GM19438 (cell line): ENCODE data around the gene ZSCAN10.
"Not testable (repeated sequence)": the region's sequence is repeated elsewhere in the genome, so short reads cannot be mapped to it uniquely, and the experiment has no call there.

Experiments used
- ATAC-seq: cut with Tn5 transposase; IDR thresholded peaks from one replicate; pipeline ENCODE4 v1.9.1; 2021; ENCODE audit warnings: low read depth; ENCODE audit not compliant: unreplicated experiment

The ZSCAN10 gene

GRCh38 chr16:3086596-3087242, 12.4 kb downstream of the ZSCAN10 start:
- no peak for ATAC-seq

- ATAC-seq: no peak
Measured at GRCh38 chr16:3085868-3086595, 13.1 kb downstream of the ZSCAN10 start.

- no peak for ATAC-seq
Measured at GRCh38 chr16:3084969-3085670, 14.0 kb downstream of the ZSCAN10 start.

DNA sequence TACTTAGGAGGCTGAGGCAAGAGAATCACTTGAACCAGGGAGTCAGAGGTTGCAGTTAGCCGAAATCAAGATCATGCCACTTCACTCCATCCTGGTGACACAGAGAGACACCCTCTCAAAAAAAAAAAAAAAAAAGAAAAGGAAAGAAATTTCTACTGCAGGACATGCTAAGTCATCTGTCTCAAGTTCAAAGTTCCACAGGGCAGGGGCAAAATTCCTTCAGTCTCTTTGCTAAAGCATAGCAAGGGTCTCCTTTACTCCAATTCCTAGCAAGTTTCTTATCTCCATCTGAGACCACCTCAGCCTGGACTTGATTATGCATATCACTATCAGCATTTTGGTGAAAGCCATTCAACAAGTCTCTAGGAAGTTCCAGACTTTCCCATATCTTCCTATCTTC, 14.6 kb downstream of the ZSCAN10 start:
- ATAC-seq: no peak

GRCh38 chr16:3083408-3083807, 15.7 kb downstream of the ZSCAN10 start:
- not testable (repeated sequence) for ATAC-seq

- ATAC-seq: not testable (repeated sequence)
Measured at GRCh38 chr16:3081957-3082356, 17.1 kb downstream of the ZSCAN10 start.

- ATAC-seq: no peak
Measured at GRCh38 chr16:3080024-3080423, 19.1 kb downstream of the ZSCAN10 start.

- no peak for ATAC-seq
Measured at GRCh38 chr16:3076577-3076976, 22.5 kb downstream of the ZSCAN10 start.

GRCh38 chr16:3075946-3076345, 23.1 kb downstream of the ZSCAN10 start:
- ATAC-seq: not testable (repeated sequence)

DNA sequence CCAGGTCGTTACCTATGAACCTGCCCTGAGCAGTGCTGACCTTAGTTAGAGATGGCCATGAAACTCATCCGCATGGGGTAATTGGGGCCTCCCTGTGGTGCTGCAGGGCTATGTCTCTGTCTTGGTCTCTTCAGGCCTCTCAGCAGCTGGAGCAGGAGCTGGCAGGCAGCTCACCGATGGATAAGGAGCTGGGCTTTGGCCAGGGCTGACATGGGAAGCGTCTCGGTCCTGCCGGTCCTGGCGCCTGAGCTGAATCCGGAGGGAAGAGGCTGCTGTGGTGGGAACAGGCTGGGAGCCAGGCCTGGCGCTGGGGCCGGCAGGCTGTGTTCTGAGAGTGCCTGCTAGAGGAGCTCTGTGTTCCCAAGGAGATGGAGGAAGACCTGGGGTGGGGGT, 23.6 kb downstream of the ZSCAN10 start:
- ATAC-seq: no peak

DNA sequence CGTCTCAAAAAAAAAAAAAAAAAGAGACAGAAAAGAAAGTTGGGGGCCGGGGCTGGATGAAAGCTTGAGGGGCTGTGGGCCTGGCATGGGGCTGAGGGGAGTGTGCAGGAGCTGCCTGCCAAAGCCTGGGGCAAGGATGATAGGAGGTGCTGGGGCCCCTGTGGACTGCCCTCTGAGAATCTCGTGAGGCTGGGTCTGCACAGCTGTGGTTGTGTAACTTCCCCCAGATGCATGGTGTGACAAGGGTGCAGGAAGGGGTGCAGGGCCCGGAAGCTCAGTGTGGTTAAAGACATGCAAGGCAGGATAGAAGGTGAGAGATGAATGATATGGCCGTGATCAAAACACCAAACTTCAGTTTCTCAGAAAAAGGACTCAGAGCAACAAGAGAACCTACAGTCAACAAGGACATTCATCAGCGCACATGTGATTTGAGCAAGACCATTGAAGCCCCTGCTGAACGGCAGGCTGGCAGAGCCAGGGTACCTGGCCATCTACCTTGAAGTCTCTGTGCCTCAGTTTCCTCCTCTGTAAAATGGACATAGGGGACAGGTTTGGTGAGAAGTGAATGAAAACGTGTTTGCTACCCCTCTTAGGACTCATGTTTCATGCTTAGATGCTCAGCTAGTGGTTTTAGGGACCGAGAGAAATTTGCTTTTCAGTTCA, 24.1 kb downstream of the ZSCAN10 start:
- ATAC-seq: peak; percentile 64

DNA sequence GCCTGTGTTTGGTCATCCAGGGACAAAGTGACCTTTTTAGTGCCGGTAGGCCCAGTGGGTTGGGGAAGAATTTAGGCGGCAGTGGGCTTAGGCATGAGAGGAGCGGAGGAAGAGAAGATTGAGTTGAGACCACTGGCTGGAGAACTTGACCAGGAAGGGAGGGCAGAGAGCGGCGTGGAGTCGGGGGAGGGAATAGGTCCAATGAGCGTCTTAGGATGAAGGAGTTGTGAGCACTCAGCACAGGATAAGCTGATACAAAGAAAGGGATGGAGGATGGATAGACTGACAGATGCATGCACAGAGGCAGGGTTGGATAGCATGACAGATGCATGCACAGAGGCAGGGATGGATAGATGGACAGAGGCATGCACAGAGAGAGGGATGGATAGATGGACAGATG, 25.6 kb downstream of the ZSCAN10 start:
- ATAC-seq: no peak

DNA sequence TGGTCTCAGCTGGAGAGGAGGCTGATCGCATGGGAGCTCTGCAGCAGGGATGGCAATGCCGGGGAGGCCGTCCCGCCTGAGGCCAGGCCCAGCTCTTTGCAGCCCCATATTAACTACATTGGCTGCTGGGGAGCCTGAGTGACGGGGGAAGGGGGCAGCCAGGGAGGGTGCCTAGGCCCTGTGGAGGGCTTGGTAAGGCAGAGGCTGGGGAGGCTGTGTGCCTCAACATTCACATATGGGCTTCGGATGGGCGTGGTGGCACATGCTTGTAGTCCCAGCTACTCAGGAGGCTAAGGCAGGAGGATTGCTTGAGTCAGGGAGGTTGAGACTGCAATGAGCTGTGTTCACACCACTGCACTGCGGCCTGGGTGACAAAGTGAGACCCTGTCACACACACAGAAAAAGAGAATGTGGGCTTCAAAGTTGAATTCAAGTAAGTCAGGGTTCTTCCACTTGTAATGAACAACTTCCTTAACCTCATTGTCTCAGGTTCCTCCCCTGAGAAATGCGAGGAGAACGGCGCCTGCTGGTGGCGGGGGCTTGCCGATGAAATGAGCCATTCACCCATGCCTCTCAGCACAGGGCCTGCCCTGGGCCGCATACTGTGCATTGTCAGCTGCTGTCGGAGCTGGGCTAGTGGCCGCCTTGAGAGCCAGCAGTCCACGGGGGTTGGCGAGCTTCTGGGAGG, 26.4 kb downstream of the ZSCAN10 start:
- not testable (repeated sequence) for ATAC-seq

GRCh38 chr16:3072148-3072547, 26.9 kb downstream of the ZSCAN10 start:
- not testable (repeated sequence) for ATAC-seq

GRCh38 chr16:3071655-3072054, 27.4 kb downstream of the ZSCAN10 start:
- no peak for ATAC-seq

GRCh38 chr16:3070608-3071111, 28.4 kb downstream of the ZSCAN10 start:
- no peak for ATAC-seq

DNA sequence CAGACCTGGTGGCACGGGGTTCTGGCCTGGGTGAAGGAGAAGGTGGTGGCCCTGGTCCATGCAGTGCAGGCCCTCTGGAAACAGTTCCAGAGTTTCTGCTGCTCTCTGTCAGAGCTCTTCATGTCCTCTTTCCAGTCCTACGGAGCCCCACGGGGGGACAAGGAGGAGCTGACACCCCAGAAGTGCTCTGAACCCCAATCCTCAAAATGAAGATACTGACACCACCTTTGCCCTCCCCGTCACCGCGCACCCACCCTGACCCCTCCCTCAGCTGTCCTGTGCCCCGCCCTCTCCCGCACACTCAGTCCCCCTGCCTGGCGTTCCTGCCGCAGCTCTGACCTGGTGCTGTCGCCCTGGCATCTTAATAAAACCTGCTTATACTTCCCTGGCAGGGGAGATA, 29.9 kb downstream of the ZSCAN10 start:
- ATAC-seq: not testable (repeated sequence)

DNA sequence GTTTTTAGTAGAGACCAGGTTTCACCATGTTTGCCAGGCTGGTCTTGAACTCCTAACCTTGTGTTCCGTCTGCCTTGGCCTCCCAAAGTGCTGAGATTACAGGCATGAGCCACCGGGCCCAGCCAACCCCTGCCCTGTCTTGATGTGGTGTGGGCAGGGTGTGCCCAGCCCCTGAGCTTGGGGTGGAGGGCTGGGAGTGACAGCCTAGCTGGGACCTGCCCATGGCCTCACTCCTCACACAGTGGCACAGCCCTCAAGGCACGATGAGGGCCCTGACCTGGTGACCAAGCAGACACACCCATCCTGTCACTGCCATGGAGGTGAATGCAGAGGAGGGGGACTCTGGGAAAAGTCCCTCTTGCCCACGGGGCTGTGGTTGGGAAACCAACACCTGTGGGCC, 30.6 kb downstream of the ZSCAN10 start:
- ATAC-seq: no peak

DNA sequence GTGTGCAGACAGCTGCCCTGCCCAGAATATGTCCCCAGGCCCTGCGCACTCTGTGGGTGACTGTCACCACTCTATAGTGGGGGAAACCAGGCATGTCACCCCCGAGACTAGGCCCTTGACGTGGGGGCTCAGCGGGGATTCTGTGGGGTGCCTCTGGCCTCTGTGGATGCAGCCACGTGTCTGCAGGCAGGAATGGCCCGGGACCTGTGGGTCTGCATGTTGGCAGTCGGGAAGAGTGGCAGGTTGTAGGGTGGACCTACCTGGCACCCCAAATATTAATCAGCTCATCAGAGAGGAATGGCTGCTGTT, 32.7 kb downstream of the ZSCAN10 start:
- ATAC-seq: no peak

- ATAC-seq: no peak
Measured at GRCh38 chr16:3065742-3066439, 33.2 kb downstream of the ZSCAN10 start.
